GM18909 (cell line): ENCODE data around the gene NALCN.

Experiments used
- ATAC-seq: cut with Tn5 transposase; IDR thresholded peaks from one replicate; pipeline ENCODE4 v1.9.1; 2021; ENCODE audit warnings: mild to moderate bottlenecking; ENCODE audit not compliant: unreplicated experiment, poor library complexity

The NALCN gene

DNA sequence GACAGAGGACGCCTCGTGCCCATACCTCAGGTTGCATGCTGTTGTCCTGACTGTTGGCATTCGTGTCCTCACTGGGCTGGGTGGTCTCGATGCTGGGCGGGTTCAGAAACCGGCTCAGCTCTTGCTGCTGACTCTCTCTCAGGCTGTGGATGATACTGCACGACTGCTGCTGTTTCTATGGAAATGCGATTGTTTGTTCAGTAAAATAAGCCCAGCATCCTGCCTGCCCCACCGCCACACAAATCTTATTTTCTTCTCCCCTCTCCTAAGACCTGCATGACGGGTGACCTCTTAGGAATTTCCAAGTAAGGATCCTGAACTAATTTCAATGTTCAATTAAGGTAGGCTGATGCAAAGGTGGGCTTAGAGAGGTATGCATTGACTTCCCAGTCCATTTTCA lies 356.5 kb downstream of the NALCN start:
- no peak for ATAC-seq

DNA sequence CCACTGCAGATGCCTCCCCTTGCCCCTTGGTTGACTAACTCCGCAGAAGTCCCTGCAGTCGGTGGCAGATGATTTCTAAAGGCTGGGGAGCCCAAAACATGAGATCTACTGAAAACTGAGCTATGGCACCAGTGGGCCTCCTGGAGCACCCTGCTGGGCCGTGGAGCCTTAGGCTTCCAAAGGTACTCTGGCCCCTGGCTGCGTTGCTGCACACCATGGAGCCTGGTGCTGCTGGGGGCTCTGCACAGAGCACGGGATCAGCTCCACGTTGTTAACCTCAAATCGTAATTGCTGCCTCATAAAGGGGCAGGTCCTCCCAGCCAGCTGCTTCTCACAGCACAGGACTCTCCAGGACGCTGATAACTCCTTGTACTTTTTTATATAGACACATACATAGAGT lies 357.5 kb downstream of the NALCN start:
- no peak for ATAC-seq

DNA sequence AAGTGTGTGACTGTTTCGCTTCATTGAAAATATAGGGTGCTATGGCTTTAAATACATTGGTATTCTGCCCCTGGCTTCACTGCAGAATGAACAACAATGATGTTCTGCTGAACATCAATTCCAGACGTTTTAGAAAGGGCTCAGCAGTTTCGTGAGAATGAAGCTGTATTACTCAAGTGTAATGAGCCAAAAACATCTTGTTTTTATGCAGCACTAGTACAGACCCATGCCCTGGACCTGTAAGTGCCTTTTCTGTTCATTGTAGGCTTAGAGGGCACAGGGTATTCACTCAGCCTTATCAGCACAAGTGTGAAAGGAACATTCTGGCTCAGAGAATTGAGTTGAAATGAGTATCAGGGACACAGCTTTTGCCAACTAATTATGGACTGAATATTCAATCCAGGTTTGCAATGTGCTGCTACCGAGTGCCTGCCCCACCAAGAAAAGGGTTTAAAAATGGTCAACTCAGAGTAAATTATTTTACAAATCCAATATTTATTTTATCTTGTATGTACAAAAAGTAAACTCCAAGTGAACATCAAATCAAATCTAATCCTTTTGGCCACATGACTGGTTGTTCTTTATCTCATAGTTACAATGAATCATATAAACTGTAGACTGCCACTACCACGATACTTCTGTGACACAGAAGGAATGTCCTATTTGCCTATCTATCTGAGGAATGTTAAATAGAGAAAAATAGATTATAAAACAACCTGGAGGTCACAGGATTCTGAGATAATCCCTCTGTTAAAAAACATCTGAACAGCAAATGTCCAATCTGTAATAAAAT lies 362.8 kb downstream of the NALCN start:
- no peak for ATAC-seq

GRCh38 chr13:101049166-101049850 lies 367.0 kb downstream of the NALCN start:
- no peak for ATAC-seq

DNA sequence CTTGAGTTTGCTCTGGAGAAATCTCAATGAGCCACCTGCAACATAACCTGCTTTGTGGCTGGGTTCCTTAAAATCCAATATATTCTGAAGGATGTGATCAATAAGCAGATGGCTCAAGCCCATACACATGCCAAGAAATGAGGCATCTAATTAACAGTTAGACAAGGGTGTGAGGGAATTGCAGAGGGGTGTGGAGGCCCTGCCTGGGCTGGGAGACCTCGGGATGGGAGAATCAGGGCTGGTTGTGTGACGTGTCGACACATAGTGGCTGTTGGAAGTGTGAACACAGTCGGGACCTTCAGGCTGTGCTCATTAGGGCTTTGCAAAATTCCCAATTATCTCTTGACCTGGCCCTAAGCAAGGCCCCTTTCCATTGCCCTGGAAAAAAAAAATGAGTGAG lies 379.8 kb downstream of the NALCN start:
- ATAC-seq, result no peak

DNA sequence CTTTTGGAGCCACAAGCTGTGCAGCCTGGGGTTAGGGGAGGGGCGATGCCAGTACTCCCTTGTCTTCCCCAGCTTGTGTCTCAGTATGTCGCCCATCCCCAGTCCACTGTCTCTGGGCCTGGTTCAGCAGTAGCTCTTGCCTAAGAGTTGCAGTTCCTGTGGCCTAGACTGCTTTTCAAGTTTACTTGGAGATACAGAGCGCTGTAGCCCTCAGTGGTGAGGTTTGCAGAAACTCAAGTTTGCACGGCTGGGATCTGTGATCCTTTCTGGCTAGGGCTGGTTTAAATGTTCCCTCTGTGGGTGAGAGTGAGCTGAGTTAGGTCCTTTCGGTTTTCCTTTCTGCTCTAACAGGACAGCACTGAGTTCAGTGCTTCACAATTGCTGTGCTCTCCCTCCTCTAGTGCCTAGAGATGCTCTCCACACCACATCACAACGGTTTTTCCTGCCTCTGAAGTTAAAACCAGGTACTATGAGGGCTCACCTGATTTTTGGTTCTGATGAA lies 381.1 kb downstream of the NALCN start:
- no peak for ATAC-seq

DNA sequence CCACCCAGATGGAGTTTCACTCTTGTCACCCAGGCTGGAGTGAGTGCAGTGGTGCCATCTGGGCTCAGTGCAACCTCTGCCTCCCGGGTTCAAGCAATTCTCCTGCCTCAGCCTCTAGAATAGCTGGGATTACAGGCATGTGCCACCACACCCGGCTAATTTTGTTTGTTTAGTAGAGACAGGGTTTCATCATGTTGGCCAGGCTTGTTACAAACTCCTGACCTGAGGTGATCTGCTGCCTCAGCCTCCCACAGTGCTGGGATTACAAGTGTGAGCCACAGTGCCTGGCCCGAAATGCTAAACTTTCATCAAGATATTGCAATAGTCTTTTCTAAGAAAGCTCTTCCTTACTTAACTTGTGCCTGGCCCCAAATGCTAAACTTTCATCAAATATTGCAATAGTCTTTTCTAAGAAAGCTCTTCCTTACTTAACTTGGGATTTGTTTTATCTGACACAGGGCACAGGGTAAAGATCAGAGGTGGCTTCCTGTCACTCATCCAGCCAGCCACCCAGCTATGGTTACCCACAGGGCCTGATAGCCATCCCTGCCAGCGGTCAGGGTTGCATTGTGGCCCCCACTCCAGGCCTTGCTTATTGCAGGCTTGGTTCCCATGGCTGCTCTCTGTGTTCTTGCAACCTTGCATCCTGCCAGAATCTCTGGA lies 389.4 kb downstream of the NALCN start:
- ATAC-seq, result no peak

DNA sequence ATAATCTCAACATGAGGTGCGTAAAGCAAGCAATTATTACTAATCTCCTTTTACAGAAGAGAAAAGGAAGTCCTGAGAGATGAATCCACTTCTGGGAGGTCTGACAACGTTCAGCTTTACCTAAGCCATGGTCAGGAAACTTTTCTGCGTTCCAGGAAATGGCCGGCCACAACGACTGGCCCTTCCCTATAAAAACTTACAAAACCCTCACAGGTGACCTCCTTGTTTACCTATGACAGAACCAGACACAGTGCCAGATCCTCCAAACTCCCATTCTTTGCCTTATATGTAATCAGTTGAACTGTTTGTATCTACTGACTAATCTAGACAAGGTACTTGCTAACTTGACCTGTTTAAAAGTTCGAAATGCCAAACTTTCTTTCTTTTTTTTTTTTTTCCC lies 390.0 kb downstream of the NALCN start:
- no peak for ATAC-seq

GRCh38 chr13:101025925-101026324 lies 390.4 kb downstream of the NALCN start:
- ATAC-seq, result no peak

DNA sequence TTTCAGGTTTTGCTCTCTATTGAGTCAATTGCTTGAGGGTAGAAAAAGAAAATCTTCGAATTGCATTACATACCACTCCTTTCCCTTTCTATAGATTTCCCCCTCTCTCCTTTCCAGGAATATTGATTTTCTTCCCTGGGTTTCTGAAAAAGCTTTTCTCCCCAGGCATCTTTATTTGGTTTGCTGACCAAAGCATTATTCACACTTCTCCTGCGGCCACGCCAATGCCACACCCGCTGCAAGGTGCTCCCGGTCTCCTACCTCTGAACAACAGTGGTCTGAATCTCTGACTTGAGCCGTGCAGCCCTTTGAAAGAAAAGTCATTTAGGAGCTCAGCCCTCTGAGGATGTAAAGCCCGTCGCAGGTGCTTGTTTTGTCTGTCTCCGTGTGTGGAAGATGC lies 390.8 kb downstream of the NALCN start:
- ATAC-seq, result no peak

GRCh38 chr13:101019126-101019525 lies 397.2 kb downstream of the NALCN start:
- ATAC-seq, result no peak

- ATAC-seq, result no peak
Observed at GRCh38 chr13:101018720-101019119, 397.6 kb downstream of the NALCN start.

GRCh38 chr13:101017123-101017872 lies 399.0 kb downstream of the NALCN start:
- ATAC-seq, result no peak

DNA sequence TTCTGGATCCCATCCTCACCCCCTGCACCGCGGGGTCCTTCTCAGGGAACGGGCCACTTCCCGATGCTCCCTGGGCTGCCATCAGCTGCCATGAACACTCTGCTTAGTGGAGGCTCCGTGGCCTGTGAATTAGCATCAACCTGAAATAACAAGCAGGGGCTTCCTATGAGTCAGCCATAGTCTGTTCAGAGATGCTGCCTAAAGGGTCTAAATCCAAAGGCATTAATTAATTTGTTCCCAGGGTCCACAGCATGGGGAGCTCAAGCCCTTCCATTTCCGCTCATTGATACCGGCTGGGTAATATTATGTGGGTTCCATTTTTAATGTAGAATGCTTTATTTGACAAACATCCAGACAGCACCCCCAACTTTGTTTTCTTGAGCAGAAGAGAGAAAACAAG lies 399.8 kb downstream of the NALCN start:
- ATAC-seq, result no peak

- no peak for ATAC-seq
Observed at GRCh38 chr13:101013245-101013644, 403.1 kb downstream of the NALCN start.

GRCh38 chr13:101010100-101010499 lies 406.2 kb downstream of the NALCN start:
- ATAC-seq, result no peak

DNA sequence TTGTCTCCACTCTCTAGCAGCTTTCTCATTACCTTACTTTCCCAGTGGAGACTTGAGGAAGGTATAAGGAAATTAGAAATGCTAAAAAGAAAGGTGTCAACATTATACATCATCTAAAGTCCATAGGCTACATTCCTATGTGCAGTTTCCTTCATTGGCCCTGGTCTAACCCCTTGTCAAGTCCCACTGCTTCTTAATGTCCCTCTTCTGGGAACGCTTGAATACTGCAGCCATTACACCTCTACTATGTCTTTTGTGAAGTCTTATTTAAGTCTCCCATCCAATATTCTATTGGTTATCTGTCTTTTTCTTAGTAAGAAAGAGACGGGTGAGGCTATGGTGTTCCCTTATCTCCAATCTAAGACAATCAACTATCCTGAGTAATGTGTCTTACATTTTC lies 409.1 kb downstream of the NALCN start:
- no peak for ATAC-seq
